Stomach (tissue), 4 donors: ENCODE measurements around the gene CETP.
"Not testable (repeated sequence)": the region's sequence is repeated elsewhere in the genome, so short reads cannot be mapped to it uniquely, and the experiment has no call there.

Experiments
- CTCF ChIP-seq, 7 experiments: fragments of 450-650 bp in 4 of 7; fragments of 200-600 bp in 3 of 7; sonication (generic) in 3 of 7; IDR thresholded peaks; one replicate each; pipeline ENCODE4 v1.5.1; 2016 to 2019; ENCODE audit warnings: antibody characterized with exemption in 7 of 7, control low read depth in 2 of 7, mild to moderate bottlenecking in 1 of 7
- EP300 ChIP-seq: sonication (generic); formaldehyde crosslinking; IDR thresholded peaks from one replicate; pipeline ENCODE4 v1.6.1; 2017; ENCODE audit warnings: antibody characterized with exemption
- POLR2A ChIP-seq, 4 donors: fragments of 450-650 bp; IDR thresholded peaks; one replicate each; pipeline ENCODE4 v1.6.1; 2016; ENCODE audit warnings: antibody characterized with exemption in 4 of 4, control low read depth in 2 of 4, mild to moderate bottlenecking in 1 of 4, moderate library complexity in 1 of 4
- POLR2AphosphoS5 ChIP-seq, 3 donors: sonication (generic); formaldehyde crosslinking; IDR thresholded peaks; one replicate each; pipeline ENCODE4 v1.6.1; 2016; ENCODE audit warnings: antibody characterized with exemption in 3 of 3

- not testable (repeated sequence) for TF ChIP-seq EP300; POLR2A (IDR thresholded peaks at IDR 0.05); CTCF (IDR thresholded peaks at IDR 0.05); POLR2AphosphoS5 (IDR thresholded peaks at IDR 0.05)
These were observed 27.1 kb upstream of the CETP start for GRCh38 chr16:56934599-56935145.
